DOHH2 (cell line): ENCODE measurements around the gene ZNF408.

Experiments used
- H3F3A ChIP-seq: fragments of 200-600 bp; sonication (generic), shearing (Covaris generic); 2 replicates; pipeline ENCODE4 v1.6.0; 2016; ENCODE audit warnings: antibody characterized with exemption, mild to moderate bottlenecking; ENCODE audit not compliant: control insufficient read depth, insufficient read depth
- H3K27ac ChIP-seq: fragments of 200-600 bp; sonication (generic); 2 replicates; pipeline ENCODE4 v1.5.1; 2014; ENCODE audit warnings: low read depth, mild to moderate bottlenecking, low read length, moderate library complexity
- H3K27me3 ChIP-seq: fragments of 200-600 bp; sonication (generic); 2 replicates; pipeline ENCODE4 v1.6.1; 2014; ENCODE audit warnings: mild to moderate bottlenecking, low read length, mixed read lengths; ENCODE audit not compliant: control insufficient read depth
- H3K36me3 ChIP-seq: fragments of 200-600 bp; sonication (generic); 2 replicates; pipeline ENCODE4 v1.6.1; 2014; ENCODE audit warnings: mild to moderate bottlenecking, low read length, moderate library complexity, mixed read lengths; ENCODE audit not compliant: control insufficient read depth
- H3K4me1 ChIP-seq: fragments of 200-600 bp; sonication (generic); 2 replicates; pipeline ENCODE4 v1.6.1; 2014; ENCODE audit warnings: mild to moderate bottlenecking, low read length, mixed read lengths; ENCODE audit not compliant: control insufficient read depth
- H3K4me2 ChIP-seq: fragments of 200-600 bp; sonication (generic); 2 replicates; pipeline ENCODE4 v1.6.0; 2014; ENCODE audit warnings: mild to moderate bottlenecking, low read length, moderate library complexity
- H3K4me3 ChIP-seq: fragments of 200-600 bp; sonication (generic); 2 replicates; pipeline ENCODE4 v1.5.1; 2014; ENCODE audit warnings: mild to moderate bottlenecking, low read length, mixed read lengths
- H3K79me2 ChIP-seq: fragments of 200-600 bp; sonication (generic); 2 replicates; pipeline ENCODE4 v1.6.1; 2014; ENCODE audit warnings: mild to moderate bottlenecking, low read length, mixed read lengths; ENCODE audit not compliant: control insufficient read depth
- H3K9me2 ChIP-seq: fragments of 200-600 bp; sonication (generic); replicated peaks from 2 replicates; pipeline ENCODE4 v1.6.1; 2014; ENCODE audit warnings: mild to moderate bottlenecking, low read length, mixed read lengths; ENCODE audit not compliant: control insufficient read depth
- H3K9me3 ChIP-seq: fragments of 200-600 bp; sonication (generic); 2 replicates; pipeline ENCODE4 v1.6.1; 2014; ENCODE audit warnings: antibody characterized with exemption, low read length, mixed read lengths; ENCODE audit not compliant: control insufficient read depth, insufficient read depth
- H4K20me1 ChIP-seq: fragments of 200-600 bp; sonication (generic); 2 replicates; pipeline ENCODE4 v1.6.0; 2014; ENCODE audit warnings: low read depth, mild to moderate bottlenecking, antibody characterized with exemption, low read length, moderate library complexity; ENCODE audit not compliant: control insufficient read depth, insufficient read depth
- CTCF ChIP-seq: fragments of 200-600 bp; sonication (generic); IDR thresholded peaks from one replicate; pipeline ENCODE4 v1.5.1; 2014; ENCODE audit warnings: antibody characterized with exemption, mild to moderate bottlenecking, low read depth, low read length; ENCODE audit not compliant: poor library complexity, severe bottlenecking
- EZH2phosphoT487 ChIP-seq: fragments of 200-600 bp; sonication (generic); IDR thresholded peaks from 2 replicates; pipeline ENCODE4 v1.6.1; 2017; ENCODE audit warnings: borderline replicate concordance, mild to moderate bottlenecking, antibody characterized with exemption, low read length, moderate library complexity, mixed read lengths

The ZNF408 gene

GRCh38 chr11:46718155-46719019 lies 17.6 kb downstream of the ZNF408 start:
- Histone ChIP-seq H3K4me1 (peaks cover 5% of the 10 kb centered on the region; the same call in 1 of the 2 replicates), H3K4me2 (no peak overlapping the region), H3K36me3 (no peaks in the 10 kb centered on the region), H3K79me2 (no peaks in the 10 kb centered on the region), H4K20me1 (no peaks in the 10 kb centered on the region), H3K4me3 (no peak overlapping the region), H3K27me3 (no peaks in the 10 kb centered on the region), H3K27ac (no peak overlapping the region), H3F3A (no peaks in the 10 kb centered on the region), H3K9me2 (no peaks in the 10 kb centered on the region), H3K9me3 (no peaks in the 10 kb centered on the region)
- TF ChIP-seq CTCF (no peak), EZH2phosphoT487 (no peak)

- Histone ChIP-seq H3K27ac (no peak within 1 kb of the TSS), H3K4me2 (no peak within 1 kb of the TSS)
These were observed 18.3 kb downstream of the ZNF408 start, which contains the start of gene F2 for GRCh38 chr11:46719048-46719542. Gene F2 (plus strand): TSS chr11:46719213. CDS start chr11:46719236, 23 bp downstream.

GRCh38 chr11:46719543-46720218 lies 18.9 kb downstream of the ZNF408 start:
- peaks cover 5% of the 10 kb centered on the region; the same call in 1 of the 2 replicates for H3K4me1 ChIP-seq
- H3K4me2 ChIP-seq, result no peak overlapping the region
- H3K27me3 ChIP-seq, result no peaks in the 10 kb centered on the region
- H3F3A ChIP-seq, result no peaks in the 10 kb centered on the region
- no peaks in the 10 kb centered on the region for H3K36me3 ChIP-seq
- no peak overlapping the region for H3K4me3 ChIP-seq
- H3K27ac ChIP-seq, result no peak overlapping the region
- H3K9me2 ChIP-seq, result no peaks in the 10 kb centered on the region
- H3K79me2 ChIP-seq, result no peaks in the 10 kb centered on the region
- no peaks in the 10 kb centered on the region for H4K20me1 ChIP-seq
- H3K9me3 ChIP-seq, result no peaks in the 10 kb centered on the region
- no peak for TF ChIP-seq EZH2phosphoT487
- TF ChIP-seq CTCF, result no peak

More at GRCh38 chr11:46719048-46719542, 18.3 kb downstream of the ZNF408 start, which contains the start of gene F2:
- no peaks in the 10 kb centered on the region for H3K9me3 ChIP-seq
- no peak for TF ChIP-seq EZH2phosphoT487
- no peak for TF ChIP-seq CTCF
- peaks cover 5% of the 10 kb centered on the region; the same call in 1 of the 2 replicates for H3K4me1 ChIP-seq
- H3K36me3 ChIP-seq, result no peaks in the 10 kb centered on the region
- no peak within 1 kb of the TSS for H3K4me3 ChIP-seq
- no peaks in the 10 kb centered on the region for H3K27me3 ChIP-seq
- H3K9me2 ChIP-seq, result no peaks in the 10 kb centered on the region
- H3K79me2 ChIP-seq, result no peaks in the 10 kb centered on the region
- H3F3A ChIP-seq, result no peaks in the 10 kb centered on the region
- H4K20me1 ChIP-seq, result no peaks in the 10 kb centered on the region
